ENCODE measurements around the gene UCP3. TPM values are rescaled to one million over a fixed set of nuclear protein-coding genes. Genes with fewer than 3 reads are reported as not detected.
A peak's percentile ranks its signal among the peaks of the same experiment; 100 is the strongest.

The UCP3 gene
- total RNA-seq, 4 donors from 2014 or later = 0.74 to 2.8 (median 1.2) TPM

DNA sequence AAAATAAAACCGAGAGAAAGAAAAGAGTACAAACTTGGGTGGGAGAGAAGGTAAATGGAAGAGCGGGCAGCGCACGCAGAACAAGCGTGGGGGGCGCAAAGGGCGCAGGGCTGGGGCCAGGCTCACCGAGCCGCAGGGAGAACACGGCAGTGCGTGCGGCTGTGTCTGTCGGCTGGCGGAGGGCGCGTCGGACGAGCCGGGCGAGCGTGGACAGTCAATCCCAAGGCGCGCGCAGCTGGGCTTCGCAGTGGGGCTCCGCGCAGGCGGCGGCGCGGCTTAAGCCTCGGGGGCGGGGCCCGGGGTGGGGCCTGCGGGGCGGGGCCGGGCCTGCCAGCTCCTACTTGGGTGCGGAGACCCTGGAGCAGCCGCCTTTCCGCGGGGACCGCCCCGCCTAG lies 26.3 kb downstream of the UCP3 start, which contains the start of gene UCP2:
Gene UCP2 (minus strand): TSS at position 249 of the 395 bp plus-strand sequence. CDS start 4,465 bp downstream, outside the sequence.
- no peak for TF ChIP-seq CTCF (IDR thresholded peaks at IDR 0.05)
- peak; percentile 60 for DNase-seq (ENCODE audit: low spot score)
- peak; percentile 92 for ATAC-seq (ENCODE audit: low FRiP score)

GRCh38 chr11:73981051-73981805 lies 27.7 kb downstream of the UCP3 start:
- no peak for DNase-seq (ENCODE audit: low spot score)
- TF ChIP-seq CTCF (IDR thresholded peaks at IDR 0.05) = no peak
- no peak for ATAC-seq (ENCODE audit: low FRiP score)

- no peak for TF ChIP-seq CTCF (IDR thresholded peaks at IDR 0.05)
- ATAC-seq (ENCODE audit: low FRiP score) (no peak), DNase-seq (ENCODE audit: low spot score) (no peak)
Measured at GRCh38 chr11:73980001-73980961, 28.6 kb downstream of the UCP3 start.

DNA sequence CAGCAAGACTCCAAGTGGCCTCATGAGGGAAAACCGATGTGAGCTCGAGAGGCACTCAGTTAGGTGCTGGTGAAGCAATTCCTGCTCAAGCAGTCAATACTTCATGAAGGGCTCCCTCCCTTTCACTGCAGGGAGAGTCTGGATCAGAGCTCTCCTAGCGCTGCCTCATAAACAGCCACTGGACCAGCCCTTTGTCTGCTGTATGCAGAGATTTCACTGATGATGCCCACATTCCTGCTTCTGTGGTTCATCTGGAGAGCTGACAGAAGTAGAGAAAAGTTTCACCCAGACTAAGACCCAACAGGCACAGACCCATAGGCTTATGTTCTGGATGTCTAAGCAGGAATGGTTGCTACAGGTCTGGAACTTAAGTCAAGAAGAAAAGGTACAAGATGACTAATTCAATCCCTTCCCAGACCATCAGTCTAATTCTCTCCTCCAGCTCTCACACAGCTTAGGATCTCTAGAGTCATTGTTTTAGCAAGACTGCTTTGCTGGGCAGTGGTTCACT lies 30.3 kb downstream of the UCP3 start:
- no peak for DNase-seq (ENCODE audit: low spot score)
- ATAC-seq (ENCODE audit: low FRiP score) = no peak
- no peak for TF ChIP-seq CTCF (IDR thresholded peaks at IDR 0.05)

GRCh38 chr11:73977856-73978519 lies 30.9 kb downstream of the UCP3 start:
- no peak for DNase-seq (ENCODE audit: low spot score)
- no peak for TF ChIP-seq CTCF (IDR thresholded peaks at IDR 0.05)
- ATAC-seq (ENCODE audit: low FRiP score) = no peak

DNA sequence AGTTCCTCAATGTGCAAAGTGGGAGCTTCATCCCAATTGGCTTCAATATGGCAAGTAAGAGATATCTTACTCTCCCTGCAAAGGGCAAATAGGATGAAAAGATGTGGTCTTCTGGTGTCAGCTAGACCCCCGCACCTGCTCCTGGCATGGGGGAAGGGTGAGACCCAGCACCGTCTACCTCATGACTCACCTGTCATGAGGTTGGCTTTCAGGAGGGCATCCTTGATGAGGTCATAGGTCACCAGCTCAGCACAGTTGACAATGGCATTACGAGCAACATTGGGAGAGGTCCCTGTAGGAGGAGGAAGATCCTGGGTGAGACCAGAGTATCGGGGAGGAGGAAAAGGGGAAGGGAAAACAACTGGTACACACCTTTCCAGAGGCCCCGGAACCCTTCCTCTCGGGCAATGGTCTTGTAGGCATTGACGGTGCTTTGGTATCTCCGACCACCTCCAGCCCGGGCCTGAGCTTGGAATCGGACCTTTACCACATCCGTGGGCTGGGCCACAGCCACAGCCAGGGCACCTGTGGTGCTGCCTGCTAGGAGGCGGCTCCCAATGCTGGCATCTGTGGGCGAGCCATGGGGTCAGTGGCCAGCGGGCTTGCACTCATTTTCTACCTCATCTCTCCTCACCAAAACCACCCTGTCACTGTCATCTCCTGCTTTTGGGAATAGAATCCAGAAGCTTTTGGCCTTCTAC lies 32.3 kb downstream of the UCP3 start:
- TF ChIP-seq CTCF (IDR thresholded peaks at IDR 0.05) = no peak
- ATAC-seq (ENCODE audit: low FRiP score) = no peak
- DNase-seq (ENCODE audit: low spot score) = no peak

Measured in omental fat pad (tissue), 4 donors.